Skin epidermis (tissue), 12 donors: ENCODE results near the gene ABCF3.
A peak's percentile ranks its signal among the peaks of the same experiment; 100 is the strongest.
"Not testable (repeated sequence)": the region's sequence is repeated elsewhere in the genome, so short reads cannot be mapped to it uniquely, and the experiment has no call there.

Source experiments
- H3K27ac ChIP-seq, 21 experiments: fragments of 200-600 bp; sonication (generic) in 11 of 21; one replicate each; pipeline ENCODE4 v1.5.0; 2020; ENCODE audit warnings: mild to moderate bottlenecking in 3 of 21, inconsistent platforms in 2 of 21, moderate library complexity in 2 of 21
- H3K4me3 ChIP-seq, 7 experiments: fragments of 200-600 bp; sonication (generic) in 2 of 7; one replicate each; pipeline ENCODE4 v1.5.0; 2020; ENCODE audit warnings: inconsistent platforms in 2 of 7, mild to moderate bottlenecking in 2 of 7, moderate library complexity in 1 of 7

The ABCF3 gene

DNA sequence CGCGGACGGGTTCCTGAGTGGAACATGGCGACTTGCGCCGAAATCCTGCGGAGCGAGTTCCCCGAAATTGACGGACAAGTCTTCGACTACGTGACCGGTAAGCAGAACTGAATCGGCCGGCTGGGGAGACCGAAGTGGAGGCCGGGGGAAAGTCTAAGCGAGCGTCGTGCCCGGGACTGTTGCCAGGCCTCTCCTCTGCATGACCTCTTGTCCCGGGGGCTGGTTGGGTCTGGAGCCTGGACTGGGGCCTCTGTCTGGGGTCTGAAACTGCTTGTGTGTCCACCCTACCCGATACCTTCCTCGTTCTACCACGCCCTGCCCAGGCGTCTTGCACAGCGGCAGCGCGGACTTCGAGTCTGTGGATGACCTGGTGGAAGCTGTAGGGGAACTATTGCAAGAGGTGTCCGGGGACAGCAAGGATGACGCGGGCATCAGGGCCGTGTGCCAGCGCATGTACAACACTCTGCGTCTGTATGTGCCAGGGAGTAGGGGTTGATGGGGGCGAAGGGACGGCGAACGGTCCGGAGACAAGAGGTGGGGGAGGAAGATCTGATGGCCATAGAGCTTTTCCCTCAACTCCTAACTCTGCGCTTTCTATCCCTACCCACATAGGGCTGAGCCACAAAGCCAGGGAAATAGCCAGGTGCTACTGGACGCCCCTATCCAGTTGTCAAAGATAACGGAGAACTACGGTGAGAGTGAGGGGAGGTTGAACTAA is at the start of gene ABCF3:
ABCF3 (plus strand) TSS at position 16 of the 718 bp plus-strand sequence; CDS start at position 25, 9 bp downstream.
- Histone ChIP-seq H3K27ac (peak within 1 kb of the TSS; percentile 51 to 93 (median 85)), H3K4me3 (peak within 1 kb of the TSS; percentile 57 to 95 (median 86))

DNA sequence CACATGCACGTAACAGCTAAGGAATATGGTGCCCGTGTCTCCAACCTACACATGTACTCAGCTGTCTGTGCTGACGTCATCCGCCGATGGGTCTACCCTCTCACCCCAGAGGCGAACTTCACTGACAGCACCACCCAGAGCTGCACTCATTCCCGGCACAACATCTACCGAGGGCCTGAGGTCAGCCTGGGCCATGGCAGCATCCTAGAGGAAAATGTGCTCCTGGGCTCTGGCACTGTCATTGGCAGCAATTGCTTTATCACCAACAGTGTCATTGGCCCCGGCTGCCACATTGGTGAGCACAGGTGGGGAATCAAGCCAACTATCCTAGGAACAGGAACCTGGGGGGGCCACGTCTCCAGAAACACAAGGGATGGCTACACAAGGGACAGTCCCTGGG is 45.6 kb upstream of the ABCF3 start:
- H3K27ac ChIP-seq, result no peak overlapping the region

DNA sequence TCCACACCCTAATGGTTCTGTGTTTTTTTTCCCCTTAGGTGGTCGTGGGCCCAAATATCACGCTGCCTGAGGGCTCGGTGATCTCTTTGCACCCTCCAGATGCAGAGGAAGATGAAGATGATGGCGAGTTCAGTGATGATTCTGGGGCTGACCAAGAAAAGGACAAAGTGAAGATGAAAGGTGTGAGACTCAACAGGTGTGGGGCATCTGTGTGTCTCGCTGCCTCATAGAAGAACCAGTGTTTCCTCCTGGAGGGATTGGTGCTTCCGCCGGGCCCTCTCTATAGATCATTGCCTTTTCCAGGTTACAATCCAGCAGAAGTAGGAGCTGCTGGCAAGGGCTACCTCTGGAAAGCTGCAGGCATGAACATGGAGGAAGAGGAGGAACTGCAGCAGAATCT is 43.8 kb upstream of the ABCF3 start:
- H3K27ac ChIP-seq, result no peak overlapping the region

More for the DNA sequence above, 45.6 kb upstream of the ABCF3 start:
- no peak overlapping the region for H3K4me3 ChIP-seq

DNA sequence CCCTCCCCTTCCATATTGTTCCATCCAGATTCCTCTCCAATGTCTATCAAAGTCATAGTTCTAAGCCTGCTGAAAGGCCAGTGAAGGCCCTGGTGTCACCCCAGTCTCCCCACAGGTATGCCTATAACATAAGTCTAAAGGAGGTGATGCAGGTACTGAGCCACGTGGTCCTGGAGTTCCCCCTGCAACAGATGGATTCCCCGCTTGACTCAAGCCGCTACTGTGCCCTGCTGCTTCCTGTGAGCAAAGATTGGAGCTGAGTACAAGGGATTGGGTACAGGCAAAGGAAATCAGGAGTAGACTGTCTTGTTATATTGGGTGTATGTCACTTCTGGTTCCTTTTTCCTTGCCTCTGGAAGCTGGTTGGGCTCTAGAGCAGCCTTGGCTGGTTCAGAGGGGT is 42.7 kb upstream of the ABCF3 start:
- no peak overlapping the region for H3K4me3 ChIP-seq
- H3K27ac ChIP-seq, result no peak overlapping the region

More for the DNA sequence above, 43.8 kb upstream of the ABCF3 start:
- no peak overlapping the region for H3K4me3 ChIP-seq

DNA sequence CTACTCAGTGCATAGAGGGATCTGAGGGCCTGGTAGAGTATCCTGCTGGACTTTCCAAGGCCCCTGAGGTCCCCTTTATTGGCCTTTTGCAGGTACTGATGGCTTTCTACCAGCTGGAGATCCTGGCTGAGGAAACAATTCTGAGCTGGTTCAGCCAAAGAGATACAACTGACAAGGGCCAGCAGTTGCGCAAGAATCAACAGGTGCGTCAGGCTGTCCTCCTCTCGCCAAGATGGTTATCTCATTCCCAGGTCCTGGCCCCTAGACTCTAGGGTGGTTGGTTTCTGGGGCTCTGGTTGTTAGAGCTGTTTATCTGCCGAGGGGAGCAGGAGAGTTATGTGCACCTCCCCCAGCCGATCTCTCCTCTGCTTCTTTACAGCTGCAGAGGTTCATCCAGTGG is 41.5 kb upstream of the ABCF3 start:
- Histone ChIP-seq H3K27ac (no peak overlapping the region), H3K4me3 (no peak overlapping the region)

GRCh38 chr3:184145111-184145524 is 40.9 kb upstream of the ABCF3 start:
- no peak overlapping the region for H3K4me3 ChIP-seq
- no peak overlapping the region for H3K27ac ChIP-seq

DNA sequence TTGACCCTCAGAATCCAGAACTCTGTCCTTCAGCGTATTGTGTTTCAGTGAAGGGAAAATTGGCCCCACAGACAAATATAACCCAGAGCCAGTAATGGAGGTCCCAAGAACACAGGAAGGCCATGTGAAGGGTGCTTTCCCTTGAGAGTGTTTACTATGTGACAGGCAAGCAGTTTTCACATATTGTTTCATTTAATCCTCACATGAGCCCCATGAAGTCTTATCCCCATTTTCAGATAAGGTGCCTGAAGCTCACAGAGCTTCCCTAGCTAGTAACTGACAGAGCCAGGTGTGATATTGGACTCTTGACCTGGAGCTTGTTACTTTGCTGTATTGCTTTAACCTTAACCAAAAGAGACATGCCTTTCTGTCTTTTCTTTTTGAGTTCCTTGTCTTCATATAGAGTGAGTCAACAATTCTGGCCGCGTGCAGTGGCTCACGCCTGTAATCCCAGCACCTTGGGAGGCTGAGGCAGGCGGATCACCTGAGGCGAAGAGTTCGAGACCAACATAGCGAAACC is 40.2 kb upstream of the ABCF3 start:
- H3K4me3 ChIP-seq, result no peak overlapping the region
- no peak overlapping the region for H3K27ac ChIP-seq

DNA sequence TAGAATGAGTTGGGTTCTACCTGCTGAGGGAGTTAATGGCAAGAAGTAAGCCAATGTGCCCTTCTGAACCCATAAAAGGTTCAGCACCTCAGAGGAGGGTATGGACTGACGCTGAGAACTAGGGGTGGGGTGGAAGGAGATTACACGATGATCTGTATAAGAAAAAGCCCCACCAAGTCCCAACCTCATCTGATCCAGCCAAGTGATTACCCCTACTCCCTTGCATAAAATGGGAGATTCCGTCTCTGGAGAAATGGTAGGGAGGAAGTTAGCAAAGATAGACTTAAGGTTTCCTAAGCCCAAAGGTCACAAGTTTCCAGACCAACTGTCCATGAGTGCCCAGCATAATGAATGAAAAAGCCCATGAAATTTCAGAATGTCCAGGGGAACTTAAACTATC is 37.9 kb upstream of the ABCF3 start:
- Histone ChIP-seq H3K27ac (no peak overlapping the region), H3K4me3 (no peak overlapping the region)

DNA sequence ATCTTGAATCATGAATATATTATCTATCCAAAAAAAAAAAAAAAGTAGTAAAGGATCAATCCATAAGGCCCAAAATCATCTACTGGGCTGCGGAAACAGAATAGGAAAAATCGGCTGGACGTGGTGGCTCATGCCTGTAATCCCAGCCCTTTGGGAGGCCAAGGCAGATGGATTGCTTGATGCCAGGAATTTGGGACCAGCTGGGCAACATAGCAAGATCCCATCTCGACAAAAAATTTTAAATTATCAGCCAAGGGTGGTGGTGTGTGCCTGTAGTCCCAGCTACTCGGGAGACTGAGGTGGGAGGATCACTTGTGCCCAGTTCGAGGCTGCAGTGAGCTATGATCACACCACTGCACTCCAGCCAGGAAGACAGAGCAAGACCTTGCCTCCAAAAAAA is 36.9 kb upstream of the ABCF3 start:
- H3K4me3 ChIP-seq, result no peak overlapping the region
- no peak overlapping the region for H3K27ac ChIP-seq

- H3K4me3 ChIP-seq, result not testable (repeated sequence)
Measured at GRCh38 chr3:184149770-184150169, 36.2 kb upstream of the ABCF3 start.

GRCh38 chr3:184154885-184155643 is 30.9 kb upstream of the ABCF3 start, which contains the start of gene DVL3:
DVL3 (plus strand) TSS chr3:184155377; CDS start chr3:184155636, 259 bp downstream.
- peak within 1 kb of the TSS; percentile 66 to 91 (median 77) for H3K4me3 ChIP-seq
- H3K27ac ChIP-seq, result peak within 1 kb of the TSS; percentile 39 to 94 (median 87)

More at GRCh38 chr3:184149770-184150169, 36.2 kb upstream of the ABCF3 start:
- not testable (repeated sequence) for H3K27ac ChIP-seq

DNA sequence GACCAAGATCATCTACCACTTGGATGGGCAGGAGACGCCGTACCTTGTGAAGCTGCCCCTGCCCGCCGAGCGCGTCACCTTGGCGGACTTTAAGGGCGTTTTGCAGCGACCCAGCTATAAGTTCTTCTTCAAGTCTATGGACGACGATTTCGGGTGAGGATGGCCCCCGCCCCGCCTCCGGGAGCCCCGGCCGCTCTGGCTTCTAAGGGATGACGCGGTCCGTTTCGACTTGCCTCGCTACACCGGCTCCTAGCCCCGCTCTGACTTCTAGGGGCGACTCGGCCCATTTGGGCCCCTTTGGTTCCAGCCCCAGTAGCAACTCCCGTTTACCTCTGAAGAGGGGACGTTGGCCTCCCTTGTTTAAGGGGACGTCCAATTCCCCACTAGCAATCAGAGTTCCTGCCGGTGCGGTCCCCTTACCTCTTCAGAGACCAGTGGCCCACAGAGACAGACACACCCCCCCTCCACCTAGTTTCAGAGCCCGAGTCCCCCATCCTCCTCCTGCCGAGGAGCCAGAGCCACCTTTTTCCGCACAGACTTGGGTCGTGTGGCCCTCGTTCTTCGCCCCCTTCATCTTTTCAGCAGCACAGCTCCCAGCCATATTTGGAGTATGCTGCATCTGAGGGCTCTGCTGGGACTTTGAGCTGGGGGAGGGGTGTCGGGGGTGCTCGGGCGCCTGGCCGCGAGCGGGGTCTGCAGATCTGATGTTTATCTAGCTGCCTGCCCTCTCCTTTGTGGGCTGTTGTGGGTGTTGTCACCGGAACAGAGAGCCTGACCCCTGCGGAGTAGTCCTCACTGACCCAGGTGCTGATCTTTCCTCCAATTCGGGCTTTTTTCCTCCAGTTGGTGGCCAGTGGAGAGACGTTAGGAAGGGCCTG is 30.1 kb upstream of the ABCF3 start:
- H3K27ac ChIP-seq, result peak overlapping the region; percentile 39 to 94 (median 87)
- H3K4me3 ChIP-seq, result peak overlapping the region; percentile 66 to 91 (median 77)

DNA sequence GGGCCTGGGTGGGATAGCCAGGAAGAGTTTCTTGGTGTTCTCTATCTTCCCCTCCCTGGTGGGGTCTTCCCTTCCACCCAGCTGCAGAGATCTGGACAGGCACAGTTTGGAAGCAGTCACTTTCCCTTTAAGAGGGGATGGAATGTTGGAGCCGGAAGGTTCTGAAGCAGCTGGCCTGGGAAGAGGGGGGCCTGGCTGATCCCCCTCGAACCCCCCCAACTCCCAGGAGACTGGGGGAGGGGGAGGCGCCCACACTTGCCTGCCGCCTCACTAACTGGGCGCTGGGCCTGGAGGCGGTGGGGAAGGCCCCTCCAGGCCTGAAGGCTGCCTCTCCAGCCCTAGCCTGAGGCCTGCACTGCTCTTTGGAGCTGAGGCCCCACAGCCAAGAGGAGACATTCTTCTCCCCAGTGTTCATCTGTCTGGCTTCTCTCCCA is 29.5 kb upstream of the ABCF3 start:
- Histone ChIP-seq H3K4me3 (peak overlapping the region; percentile 66 to 91 (median 77)), H3K27ac (peak overlapping the region in 19 of 21 experiments; percentile 60 to 94 (median 87))

- peak overlapping the region; percentile 66 to 91 (median 77) for H3K4me3 ChIP-seq
- peak overlapping the region in 18 of 21 experiments; percentile 22 to 94 (median 87) for H3K27ac ChIP-seq
Measured at GRCh38 chr3:184157206-184157605, 28.8 kb upstream of the ABCF3 start.

- peak overlapping the region in 1 of 21 experiments; percentile 87 for H3K27ac ChIP-seq
Measured at GRCh38 chr3:184158404-184158803, 27.6 kb upstream of the ABCF3 start.

GRCh38 chr3:184160456-184160855 is 25.5 kb upstream of the ABCF3 start:
- Histone ChIP-seq H3K27ac (peak overlapping the region in 8 of 21 experiments; percentile 2 to 70 (median 16)), H3K4me3 (no peak overlapping the region)

More at GRCh38 chr3:184158404-184158803, 27.6 kb upstream of the ABCF3 start:
- no peak overlapping the region for H3K4me3 ChIP-seq

- H3K27ac ChIP-seq, H3K4me3 ChIP-seq: not testable (repeated sequence)
Measured at GRCh38 chr3:184162571-184163070, 23.4 kb upstream of the ABCF3 start.

DNA sequence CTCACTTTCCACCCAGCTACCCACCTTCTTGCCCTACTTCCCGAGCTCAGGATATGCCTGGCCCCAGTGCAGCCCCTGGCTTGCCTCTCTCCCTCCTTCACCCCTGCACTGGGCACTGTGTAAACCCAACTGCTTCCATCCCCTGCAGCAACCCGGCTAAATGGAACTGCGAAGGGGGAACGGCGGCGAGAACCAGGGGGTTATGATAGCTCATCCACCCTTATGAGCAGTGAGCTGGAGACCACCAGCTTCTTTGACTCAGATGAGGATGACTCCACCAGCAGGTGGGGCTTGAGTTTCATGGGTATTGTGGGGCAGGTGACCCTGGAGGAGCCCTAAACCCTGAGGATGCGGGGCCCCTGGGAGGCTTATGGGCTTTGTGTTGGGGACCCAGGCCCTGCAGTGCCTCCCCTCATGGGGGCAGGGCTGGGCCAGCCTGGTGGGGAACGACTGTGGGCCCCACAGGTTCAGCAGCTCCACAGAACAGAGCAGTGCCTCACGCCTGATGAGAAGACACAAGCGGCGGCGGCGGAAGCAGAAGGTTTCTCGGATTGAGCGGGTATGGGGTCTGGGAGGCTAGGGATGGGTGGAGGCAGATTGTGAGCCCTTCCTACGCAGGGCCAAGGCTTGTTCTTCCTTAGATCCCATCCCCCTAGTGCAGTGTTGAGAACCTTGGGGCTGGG is 21.2 kb upstream of the ABCF3 start:
- no peak overlapping the region for H3K27ac ChIP-seq

DNA sequence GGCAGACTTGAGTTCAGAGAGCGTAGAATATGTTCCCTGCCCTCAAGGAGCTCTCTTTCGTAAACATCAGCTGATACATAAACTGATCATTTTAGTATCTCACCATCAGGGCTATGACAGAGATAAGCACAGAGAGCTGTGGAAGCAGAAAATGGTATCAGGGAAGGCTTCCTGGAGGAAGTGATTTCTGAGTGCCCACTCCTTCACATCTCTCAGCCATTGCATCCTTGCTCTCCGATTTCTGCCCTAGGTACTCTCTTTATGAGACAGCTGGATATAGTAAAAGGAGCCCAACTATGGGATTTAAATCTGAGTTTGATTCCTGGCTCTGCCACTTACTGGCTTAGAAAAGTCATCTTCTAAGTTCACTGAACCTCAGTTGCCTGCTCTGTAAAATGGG is 20.5 kb upstream of the ABCF3 start:
- Histone ChIP-seq H3K4me3 (no peak overlapping the region), H3K27ac (no peak overlapping the region)

More for the DNA sequence above, 21.2 kb upstream of the ABCF3 start:
- no peak overlapping the region for H3K4me3 ChIP-seq
